Keratinocyte (primary cell): ENCODE results near the gene DCAF17. TPM values are rescaled to one million over a fixed set of nuclear protein-coding genes. Genes with fewer than 3 reads are reported as not detected.

ENCODE experiments used
- DNase-seq: peaks from one replicate; pipeline ENCODE4 v3.0.0-alpha.2; 2011; ENCODE audit warnings: low read depth, missing footprints, low spot score
- FAIRE-seq: peaks from 2 replicates; lab custom pipeline; 2011; peaks lifted over from hg19 to GRCh38; lab: Jason Lieb, UNC
- H2AFZ ChIP-seq: 2 replicates; pipeline ENCODE4 v1.6.0; 2012; ENCODE audit warnings: low read length, control low read depth, inconsistent platforms; ENCODE audit not compliant: control insufficient read depth
- H3K27ac ChIP-seq: 2 replicates; pipeline ENCODE4 v1.5.1; 2011; ENCODE audit warnings: low read length; ENCODE audit not compliant: control insufficient read depth, insufficient read depth
- H3K27me3 ChIP-seq: 3 replicates; pipeline ENCODE4 v1.6.0; 2011; ENCODE audit warnings: low read length; ENCODE audit not compliant: control insufficient read depth, insufficient read depth; ENCODE audit errors: extremely low read depth
- H3K36me3 ChIP-seq, 2 experiments: 2 replicates in 1 of 2; 3 replicates in 1 of 2; pipeline ENCODE4 v1.5.1; 2011; ENCODE audit warnings: low read length in 2 of 2, mild to moderate bottlenecking in 1 of 2; ENCODE audit not compliant: control insufficient read depth in 2 of 2, insufficient read depth in 2 of 2; ENCODE audit errors: extremely low read depth in 1 of 2
- H3K4me1 ChIP-seq: 3 replicates; pipeline ENCODE4 v1.5.1; 2011; ENCODE audit warnings: low read length; ENCODE audit not compliant: control insufficient read depth, insufficient read depth; ENCODE audit errors: extremely low read depth
- H3K4me2 ChIP-seq: 3 replicates; pipeline ENCODE4 v1.6.0; 2011; ENCODE audit warnings: low read depth, low read length; ENCODE audit not compliant: control insufficient read depth, insufficient read depth; ENCODE audit errors: extremely low read depth
- H3K4me3 ChIP-seq, 3 experiments: fragments of 200-600 bp in 1 of 3; sonication (generic) in 1 of 3; 2 replicates in 2 of 3; 3 replicates in 1 of 3; pipeline ENCODE4 v1.5.1; 2011 to 2016; ENCODE audit warnings: low read length in 3 of 3, mild to moderate bottlenecking in 3 of 3, control low read depth in 2 of 3, inconsistent platforms in 1 of 3, low read depth in 1 of 3, mixed read lengths in 1 of 3, mixed run types in 1 of 3, moderate library complexity in 1 of 3; ENCODE audit not compliant: control insufficient read depth in 2 of 3, insufficient read depth in 2 of 3; ENCODE audit errors: extremely low read depth in 1 of 3
- H3K79me2 ChIP-seq: 2 replicates; pipeline ENCODE4 v1.6.0; 2012; ENCODE audit warnings: low read length; ENCODE audit not compliant: control insufficient read depth, insufficient read depth
- H3K9ac ChIP-seq: 3 replicates; pipeline ENCODE4 v1.6.0; 2011; ENCODE audit warnings: low read length; ENCODE audit not compliant: control insufficient read depth, insufficient read depth; ENCODE audit errors: extremely low read depth
- H3K9me1 ChIP-seq: 3 replicates; pipeline ENCODE4 v1.6.0; 2011; ENCODE audit warnings: low read length; ENCODE audit not compliant: control insufficient read depth, insufficient read depth; ENCODE audit errors: extremely low read depth
- H3K9me3 ChIP-seq: 2 replicates; pipeline ENCODE4 v1.5.1; 2012; ENCODE audit warnings: low read depth, low read length; ENCODE audit not compliant: control insufficient read depth
- H4K20me1 ChIP-seq: 3 replicates; pipeline ENCODE4 v1.6.0; 2011; ENCODE audit warnings: low read length; ENCODE audit not compliant: control insufficient read depth, insufficient read depth; ENCODE audit errors: extremely low read depth
- EZH2 ChIP-seq: IDR thresholded peaks from one replicate; pipeline ENCODE4 v1.6.1; 2012; ENCODE audit warnings: inconsistent platforms, mild to moderate bottlenecking, low read length, moderate library complexity
- dilution Hi-C: fragments of 300-500 bp; cut with MboI; formaldehyde crosslinking; loops from one replicate; pipeline ENCODE4 v1.7.0; 2020; ENCODE audit warnings: low sequenced_read_pairs; ENCODE audit not compliant: extremely low pct_ligation_motif_present
- polyA plus RNA-seq, 5 experiments: library from polyadenylated mRNA; depleted of rRNA in 3 of 5; stranded (reverse) in 3 of 5; stranded (forward) in 1 of 5; unstranded in 1 of 5; fragments of >200 nt; gene quantifications; 1 replicate in 1 of 5; 2 replicates in 3 of 5; 3 replicates in 1 of 5; pipeline versions ENCODE4 v1.2.1 to v1.2.3, GENCODE V29; 2011 to 2012; ENCODE audit warnings: missing spikeins in 2 of 5, low read depth in 1 of 5, low replicate concordance in 1 of 5
- TF ChIP-seq, protein P1 (sequence below), 3 experiments: IDR thresholded peaks in 1 of 3; conservative IDR thresholded peaks in 1 of 3; optimal IDR thresholded peaks in 1 of 3; 2 replicates in 2 of 3; 3 replicates in 1 of 3; pipeline versions ENCODE3 to v1.5.1; 2011; ENCODE audit warnings: low read length in 3 of 3, mild to moderate bottlenecking in 3 of 3, moderate library complexity in 2 of 3, control low read depth in 1 of 3, inconsistent platforms in 1 of 3; ENCODE audit not compliant: insufficient read depth in 2 of 3; ENCODE audit errors: extremely low read depth in 1 of 3

The DCAF17 gene
- polyA plus RNA-seq, 1 donor (not counting 4 experiments of a cell fraction or from before 2014, with no cell fraction given): 22.9 TPM

- FAIRE-seq: no peak
- H3K4me2 ChIP-seq: no peak overlapping the region
Measured at GRCh38 chr2:171509945-171510731, 76.1 kb downstream of the DCAF17 start.

DNA sequence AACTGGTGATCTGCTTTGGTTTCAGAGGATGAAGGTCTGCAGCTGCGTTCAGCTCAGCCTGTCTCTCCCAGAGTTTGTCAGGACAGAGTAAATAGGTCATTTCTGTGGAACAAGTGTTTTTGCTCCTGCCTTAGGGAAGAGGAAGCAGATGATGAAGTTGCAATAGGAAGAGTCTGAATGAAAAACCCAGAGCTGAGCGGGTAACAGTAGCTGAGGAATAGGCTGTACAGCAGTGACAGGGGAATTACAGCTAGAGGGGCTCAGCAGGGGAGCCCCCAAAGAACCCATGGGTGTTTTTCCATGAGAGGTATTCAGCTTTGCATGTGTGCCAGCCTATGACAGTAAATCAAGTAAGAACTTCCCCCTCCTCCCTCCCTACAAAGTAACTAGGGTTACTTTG is 78.0 kb downstream of the DCAF17 start:
- H3K36me3 ChIP-seq: no peaks in the 10 kb centered on the region
- H3K4me1 ChIP-seq: no peaks in the 10 kb centered on the region
- H3K79me2 ChIP-seq: no peaks in the 10 kb centered on the region
- FAIRE-seq (no peak), DNase-seq (no peak)
- no peak for TF ChIP-seq EZH2
- TF ChIP-seq, protein P1, sequence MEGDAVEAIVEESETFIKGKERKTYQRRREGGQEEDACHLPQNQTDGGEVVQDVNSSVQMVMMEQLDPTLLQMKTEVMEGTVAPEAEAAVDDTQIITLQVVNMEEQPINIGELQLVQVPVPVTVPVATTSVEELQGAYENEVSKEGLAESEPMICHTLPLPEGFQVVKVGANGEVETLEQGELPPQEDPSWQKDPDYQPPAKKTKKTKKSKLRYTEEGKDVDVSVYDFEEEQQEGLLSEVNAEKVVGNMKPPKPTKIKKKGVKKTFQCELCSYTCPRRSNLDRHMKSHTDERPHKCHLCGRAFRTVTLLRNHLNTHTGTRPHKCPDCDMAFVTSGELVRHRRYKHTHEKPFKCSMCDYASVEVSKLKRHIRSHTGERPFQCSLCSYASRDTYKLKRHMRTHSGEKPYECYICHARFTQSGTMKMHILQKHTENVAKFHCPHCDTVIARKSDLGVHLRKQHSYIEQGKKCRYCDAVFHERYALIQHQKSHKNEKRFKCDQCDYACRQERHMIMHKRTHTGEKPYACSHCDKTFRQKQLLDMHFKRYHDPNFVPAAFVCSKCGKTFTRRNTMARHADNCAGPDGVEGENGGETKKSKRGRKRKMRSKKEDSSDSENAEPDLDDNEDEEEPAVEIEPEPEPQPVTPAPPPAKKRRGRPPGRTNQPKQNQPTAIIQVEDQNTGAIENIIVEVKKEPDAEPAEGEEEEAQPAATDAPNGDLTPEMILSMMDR (optimal IDR thresholded peaks at IDR 0.05 in 1 of 3, IDR thresholded peaks at IDR 0.05 in 1 of 3, conservative IDR thresholded peaks at IDR 0.05 in 1 of 3; ENCODE audit: extremely low read depth in 1 of 3, insufficient read depth in 2 of 3, low read length in 3 of 3): no peak
- no peak overlapping the region for H3K27ac ChIP-seq
- dilution Hi-C loops: no loop called here
- H3K9me1 ChIP-seq: no peaks in the 10 kb centered on the region
- H3K4me2 ChIP-seq: no peak overlapping the region
- no peaks in the 10 kb centered on the region for H3K9me3 ChIP-seq
- H2AFZ ChIP-seq: no peak overlapping the region
- no peaks in the 10 kb centered on the region for H3K27me3 ChIP-seq
- H3K4me3 ChIP-seq: no peak overlapping the region
- no peak overlapping the region for H3K9ac ChIP-seq
- H4K20me1 ChIP-seq: no peaks in the 10 kb centered on the region

More at GRCh38 chr2:171509945-171510731, 76.1 kb downstream of the DCAF17 start:
- Histone ChIP-seq H3K9me1 (no peaks in the 10 kb centered on the region), H4K20me1 (no peaks in the 10 kb centered on the region), H3K79me2 (no peaks in the 10 kb centered on the region), H3K4me3 (no peak overlapping the region), H3K9me3 (no peaks in the 10 kb centered on the region), H3K27me3 (no peaks in the 10 kb centered on the region), H2AFZ (no peak overlapping the region), H3K4me1 (no peaks in the 10 kb centered on the region), H3K9ac (no peak overlapping the region), H3K27ac (no peak overlapping the region), H3K36me3 (no peaks in the 10 kb centered on the region)
- no peak for DNase-seq
- TF ChIP-seq, protein P1 (optimal IDR thresholded peaks at IDR 0.05 in 1 of 3, IDR thresholded peaks at IDR 0.05 in 1 of 3, conservative IDR thresholded peaks at IDR 0.05 in 1 of 3; ENCODE audit: extremely low read depth in 1 of 3, insufficient read depth in 2 of 3, low read length in 3 of 3): no peak
- no peak for TF ChIP-seq EZH2
- dilution Hi-C loops: no loop called here
